H9 (cell line): ENCODE results near the gene CREB5. TPM values are rescaled to one million over a fixed set of nuclear protein-coding genes. Genes with fewer than 3 reads are reported as not detected.
A peak's percentile ranks its signal among the peaks of the same experiment; 100 is the strongest.

Source experiments
- DNase-seq: peaks from one replicate; pipeline ENCODE4 v3.0.0-alpha.2; 2017
- H2AFZ ChIP-seq: one replicate; pipeline ENCODE4 v1.6.1; 2013; ENCODE audit warnings: mild to moderate bottlenecking, low read length, control low read depth, moderate library complexity
- H2AK5ac ChIP-seq: 2 replicates; pipeline ENCODE4 v1.6.1; 2013; ENCODE audit warnings: low read length, control low read depth, mixed read lengths; ENCODE audit not compliant: insufficient read length
- H2BK120ac ChIP-seq: one replicate; pipeline ENCODE4 v1.6.1; 2013; ENCODE audit warnings: low read depth, mild to moderate bottlenecking, low read length, control low read depth, inconsistent platforms; ENCODE audit not compliant: poor library complexity, severe bottlenecking
- H2BK12ac ChIP-seq: 2 replicates; pipeline ENCODE4 v1.6.1; 2013; ENCODE audit warnings: low read length, control low read depth, mixed read lengths, low read depth; ENCODE audit not compliant: insufficient read length
- H2BK15ac ChIP-seq: 2 replicates; pipeline ENCODE4 v1.6.1; 2013; ENCODE audit warnings: low read depth, low read length, control low read depth
- H2BK20ac ChIP-seq: one replicate; pipeline ENCODE4 v1.6.1; 2013; ENCODE audit warnings: low read depth, mild to moderate bottlenecking, low read length, control low read depth, inconsistent platforms; ENCODE audit not compliant: poor library complexity, severe bottlenecking
- H2BK5ac ChIP-seq: 2 replicates; pipeline ENCODE4 v1.6.1; 2013; ENCODE audit warnings: low read length, control low read depth, mixed read lengths; ENCODE audit not compliant: insufficient read length
- H3K14ac ChIP-seq: 2 replicates; pipeline ENCODE4 v1.6.1; 2013; ENCODE audit warnings: low read length, control low read depth; ENCODE audit not compliant: insufficient read depth
- H3K18ac ChIP-seq: 2 replicates; pipeline ENCODE4 v1.6.1; 2013; ENCODE audit warnings: low read depth, mild to moderate bottlenecking, mixed read lengths, low read length, control low read depth; ENCODE audit not compliant: insufficient read length
- H3K23ac ChIP-seq: 2 replicates; pipeline ENCODE4 v1.6.1; 2013; ENCODE audit warnings: low read length, control low read depth, mixed read lengths, low read depth; ENCODE audit not compliant: insufficient read length
- H3K23me2 ChIP-seq: 2 replicates; pipeline ENCODE4 v1.6.1; 2013; ENCODE audit warnings: low read depth, mild to moderate bottlenecking, mixed read lengths, low read length, control low read depth; ENCODE audit not compliant: insufficient read length, poor library complexity, severe bottlenecking
- H3K27ac ChIP-seq: 2 replicates; pipeline ENCODE4 v1.5.1; 2013; ENCODE audit warnings: low read length, control low read depth, mixed read lengths, low read depth; ENCODE audit not compliant: insufficient read length
- H3K27me3 ChIP-seq: 2 replicates; pipeline ENCODE4 v1.6.1; 2013; ENCODE audit warnings: low read length, control low read depth, inconsistent platforms; ENCODE audit not compliant: insufficient read depth
- H3K4ac ChIP-seq: 2 replicates; pipeline ENCODE4 v1.6.1; 2013; ENCODE audit warnings: low read depth, mild to moderate bottlenecking, control low read depth, inconsistent platforms, low read length, moderate library complexity
- H3K4me1 ChIP-seq: 2 replicates; pipeline ENCODE4 v1.6.1; 2013; ENCODE audit warnings: low read length, control low read depth, inconsistent platforms; ENCODE audit not compliant: insufficient read depth
- H3K4me2 ChIP-seq: 2 replicates; pipeline ENCODE4 v1.6.1; 2013; ENCODE audit warnings: low read length, control low read depth, mixed read lengths; ENCODE audit not compliant: insufficient read length, insufficient read depth
- H3K56ac ChIP-seq: 2 replicates; pipeline ENCODE4 v1.6.1; 2013; ENCODE audit warnings: low read depth, mild to moderate bottlenecking, mixed read lengths, low read length, control low read depth; ENCODE audit not compliant: insufficient read length
- H3K79me1 ChIP-seq: 2 replicates; pipeline ENCODE4 v1.6.1; 2013; ENCODE audit warnings: low read depth, mild to moderate bottlenecking, moderate library complexity, low read length, control low read depth, inconsistent platforms; ENCODE audit not compliant: insufficient read depth, poor library complexity, severe bottlenecking
- H3K79me2 ChIP-seq: 2 replicates; pipeline ENCODE4 v1.6.1; 2013; ENCODE audit warnings: low read length, control low read depth, inconsistent platforms; ENCODE audit not compliant: insufficient read depth
- H3K9ac ChIP-seq: 2 replicates; pipeline ENCODE4 v1.6.1; 2013; ENCODE audit warnings: low read length, control low read depth, mixed read lengths; ENCODE audit not compliant: insufficient read length; ENCODE audit errors: extremely low read depth
- H3K9me3 ChIP-seq: one replicate; pipeline ENCODE4 v1.6.1; 2013; ENCODE audit warnings: low read depth, low read length, inconsistent platforms; ENCODE audit not compliant: control insufficient read depth
- H3T11ph ChIP-seq: one replicate; pipeline ENCODE4 v1.6.1; 2013; ENCODE audit warnings: mild to moderate bottlenecking, low read length, control low read depth, inconsistent platforms
- H4K20me1 ChIP-seq: one replicate; pipeline ENCODE4 v1.6.1; 2013; ENCODE audit not compliant: control insufficient read depth, insufficient read length, insufficient read depth
- H4K5ac ChIP-seq: 2 replicates; pipeline ENCODE4 v1.6.1; 2013; ENCODE audit warnings: low read depth, mild to moderate bottlenecking, mixed read lengths, low read length, control low read depth; ENCODE audit not compliant: insufficient read length
- H4K8ac ChIP-seq: replicated peaks from 2 replicates; pipeline ENCODE4 v1.6.1; 2013; ENCODE audit warnings: low read length, control low read depth, mixed read lengths, low read depth; ENCODE audit not compliant: insufficient read length
- H4K91ac ChIP-seq: 2 replicates; pipeline ENCODE4 v1.6.1; 2013; ENCODE audit warnings: low read depth, mild to moderate bottlenecking, moderate library complexity, mixed read lengths, low read length, control low read depth; ENCODE audit not compliant: insufficient read length
- H3K27ac Mint-ChIP-seq, 3 experiments: 2 replicates in 2 of 3; 3 replicates in 1 of 3; pipeline ENCODE4 v1.8.0; 2020 to 2021; ENCODE audit warnings: mixed read lengths in 3 of 3, mild to moderate bottlenecking in 1 of 3, moderate library complexity in 1 of 3
- H3K27me3 Mint-ChIP-seq: 2 replicates; pipeline ENCODE4 v1.8.0; 2021; ENCODE audit warnings: low read depth, mild to moderate bottlenecking, moderate library complexity, mixed read lengths
- H3K36me3 Mint-ChIP-seq, 3 experiments: 2 replicates in 2 of 3; 3 replicates in 1 of 3; pipeline ENCODE4 v1.8.0; 2020 to 2021; ENCODE audit warnings: low read depth in 3 of 3, mixed read lengths in 3 of 3; ENCODE audit not compliant: insufficient read depth in 1 of 3
- H3K4me1 Mint-ChIP-seq, 2 experiments: 2 replicates each; pipeline ENCODE4 v1.8.0; 2020; ENCODE audit warnings: mixed read lengths in 2 of 2
- H3K4me3 Mint-ChIP-seq, 2 experiments: 2 replicates in 1 of 2; 3 replicates in 1 of 2; pipeline ENCODE4 v1.8.0; 2020 to 2021; ENCODE audit warnings: mild to moderate bottlenecking in 2 of 2, mixed read lengths in 2 of 2, moderate library complexity in 1 of 2
- H3K9me3 Mint-ChIP-seq, 2 experiments: 2 replicates in 1 of 2; 3 replicates in 1 of 2; pipeline ENCODE4 v1.8.0; 2020; ENCODE audit warnings: mild to moderate bottlenecking in 2 of 2, mixed read lengths in 2 of 2, moderate library complexity in 1 of 2
- CTCF ChIP-seq: fragments of 200-600 bp; sonication (generic); conservative IDR thresholded peaks from 3 replicates; pipeline ENCODE4 v1.8.0; 2021; ENCODE audit warnings: antibody characterized with exemption, mild to moderate bottlenecking
- WGBS: extraction: QIAGEN DNeasy Blood & Tissue Kit; methylation state at CpG from one replicate; pipeline ENCODE4 v1.1.7; 2013; ENCODE audit warnings: missing lambda C conversion rate, low lambda C conversion rate, mixed read lengths; ENCODE audit not compliant: insufficient read length; ENCODE audit errors: extremely low coverage; 5-methylcytosine and 5-hydroxymethylcytosine counted together
- total RNA-seq: library from RNA; stranded (reverse); gene quantifications from 2 replicates; pipeline ENCODE4 v1.2.1, GENCODE V29; 2021

Gene CREB5
- total RNA-seq, 1 experiment from 2014 or later: 4.0 TPM

DNA sequence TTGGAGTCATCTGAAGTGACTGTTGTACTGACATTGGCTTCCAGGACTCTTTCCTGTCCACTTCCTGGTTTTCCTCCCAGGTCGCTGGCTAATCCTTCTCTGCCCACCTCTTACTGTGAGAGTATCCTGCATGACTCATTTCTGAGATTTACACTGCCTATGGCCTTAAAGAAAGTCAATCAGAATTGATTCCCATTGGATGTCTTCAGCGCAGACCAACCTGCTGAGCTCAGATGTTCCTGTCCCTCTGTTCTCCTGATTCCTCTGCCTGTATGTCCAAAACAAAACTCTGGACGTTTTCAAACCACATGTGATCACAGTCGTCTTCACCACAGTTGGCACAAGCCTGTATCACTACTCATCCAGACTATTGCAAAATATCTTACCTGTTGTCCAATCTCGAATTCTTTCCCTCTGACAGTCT lies 262.1 kb downstream of the CREB5 start:
- Histone ChIP-seq H3K4me1 (peaks cover 19% of the 10 kb centered on the region), H2BK120ac (no peak overlapping the region), H3K14ac (no peak overlapping the region), H2BK15ac (no peak overlapping the region), H3K23me2 (no peaks in the 10 kb centered on the region), H3K4ac (no peak overlapping the region), H2BK20ac (no peak overlapping the region), H3K79me1 (no peaks in the 10 kb centered on the region), H2BK12ac (no peak overlapping the region), H3K23ac (no peak overlapping the region), H2BK5ac (no peak overlapping the region), H3K56ac (no peak overlapping the region), H2AFZ (no peak overlapping the region), H3K9me3 (no peaks in the 10 kb centered on the region), H3K9ac (no peak overlapping the region), H3K4me2 (no peak overlapping the region), H3K27ac (no peak overlapping the region), H4K8ac (no peak overlapping the region), H3K79me2 (no peaks in the 10 kb centered on the region), H4K20me1 (no peaks in the 10 kb centered on the region), H3K27me3 (no peaks in the 10 kb centered on the region), H4K91ac (no peak overlapping the region), H3K18ac (no peak overlapping the region), H3T11ph (no peak overlapping the region), H2AK5ac (no peak overlapping the region), H4K5ac (no peak overlapping the region)
- Mint-ChIP-seq H3K36me3 (no peaks in the 10 kb centered on the region), H3K9me3 (no peaks in the 10 kb centered on the region), H3K4me1 (peaks cover 44 to 47% of the 10 kb centered on the region in 2 experiments), H3K4me3 (no peak overlapping the region), H3K27ac (peak overlapping the region in 2 of 3 experiments; percentile 76 to 82; a peak in 3 of 7 replicates), H3K27me3 (no peaks in the 10 kb centered on the region)
- DNase-seq: no peak
- TF ChIP-seq CTCF: no peak
- WGBS: no CpG with 5 or more reads among the region's 5 CpGs
